Measurements from ENCODE around the gene FUT8. TPM values are rescaled to one million over a fixed set of nuclear protein-coding genes. Genes with fewer than 3 reads are reported as not detected.

The FUT8 gene
- total and polyA plus RNA-seq, 4 donors: 3.4 to 32.3 (median 14.6) TPM

GRCh38 chr14:65783101-65783500 lies 370.6 kb downstream of the FUT8 start:
- WGBS, 2 donors: 60 to 77% methylated on average over 3 of the region's 3 CpGs
- H3K9me3 ChIP-seq (ENCODE audit: control insufficient read depth, low read length): peaks cover 1% of the 10 kb centered on the region
- H3K27ac ChIP-seq (ENCODE audit: low read depth in 1 of 2, low read length in 2 of 2): no peak overlapping the region
- H3K36me3 ChIP-seq (ENCODE audit: control insufficient read depth in 1 of 2, insufficient read depth in 2 of 2, low read length in 1 of 2): no peaks in the 10 kb centered on the region
- intact Hi-C loops (cut with DNase I): no loop called here
- ATAC-seq (ENCODE audit: low FRiP score) (no peak), DNase-seq (no peak)
- H3K4me1 ChIP-seq (ENCODE audit: control insufficient read depth in 1 of 2, insufficient read depth in 2 of 2, low read length in 2 of 2): no peaks in the 10 kb centered on the region
- peaks cover 0 to 2% of the 10 kb centered on the region in 2 donors for H3K27me3 ChIP-seq (ENCODE audit: control insufficient read depth in 1 of 2, insufficient read depth in 2 of 2, low read length in 1 of 2)
- no peak overlapping the region for H3K4me3 ChIP-seq (ENCODE audit: low read length in 2 of 2)

GRCh38 chr14:65783576-65783975 lies 371.0 kb downstream of the FUT8 start:
- Histone ChIP-seq H3K4me1 (ENCODE audit: control insufficient read depth in 1 of 2, insufficient read depth in 2 of 2, low read length in 2 of 2) (no peaks in the 10 kb centered on the region), H3K36me3 (ENCODE audit: control insufficient read depth in 1 of 2, insufficient read depth in 2 of 2, low read length in 1 of 2) (no peaks in the 10 kb centered on the region), H3K9me3 (ENCODE audit: control insufficient read depth, low read length) (peaks cover 1% of the 10 kb centered on the region), H3K27ac (ENCODE audit: low read depth in 1 of 2, low read length in 2 of 2) (no peak overlapping the region), H3K27me3 (ENCODE audit: control insufficient read depth in 1 of 2, insufficient read depth in 2 of 2, low read length in 1 of 2) (peaks cover 0 to 2% of the 10 kb centered on the region in 2 donors), H3K4me3 (ENCODE audit: low read length in 2 of 2) (no peak overlapping the region)
- ATAC-seq (ENCODE audit: low FRiP score): no peak
- WGBS, 2 donors: 4 to 15% methylated on average over 1 of the region's 1 CpG
- no peak for DNase-seq
- intact Hi-C loops (cut with DNase I): no loop called here

DNA sequence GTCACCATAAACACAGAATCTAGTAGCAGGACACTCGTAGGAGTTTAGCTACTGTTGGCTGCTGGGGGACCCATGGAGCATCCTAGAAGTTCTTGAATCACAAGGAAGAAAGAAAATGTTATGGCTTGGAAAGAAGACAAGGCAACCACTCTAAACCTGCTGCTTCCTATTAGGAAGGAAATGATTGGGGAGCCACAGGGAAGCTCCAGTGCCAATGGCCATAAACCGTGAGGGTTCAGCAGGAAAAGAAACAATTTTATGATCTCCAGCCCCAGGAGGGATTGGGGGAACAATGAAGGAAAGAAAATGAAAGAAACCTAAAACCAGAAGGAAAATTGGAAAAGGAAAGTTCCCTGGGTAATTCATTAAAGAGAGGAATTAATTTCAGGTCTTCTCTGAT lies 372.0 kb downstream of the FUT8 start:
- no peak overlapping the region for H3K27ac ChIP-seq (ENCODE audit: low read depth in 1 of 2, low read length in 2 of 2)
- no peaks in the 10 kb centered on the region for H3K4me1 ChIP-seq (ENCODE audit: control insufficient read depth in 1 of 2, insufficient read depth in 2 of 2, low read length in 2 of 2)
- no peak overlapping the region for H3K4me3 ChIP-seq (ENCODE audit: low read length in 2 of 2)
- intact Hi-C loops (cut with DNase I): no loop called here
- peaks cover 1% of the 10 kb centered on the region for H3K9me3 ChIP-seq (ENCODE audit: control insufficient read depth, low read length)
- H3K36me3 ChIP-seq (ENCODE audit: control insufficient read depth in 1 of 2, insufficient read depth in 2 of 2, low read length in 1 of 2): no peaks in the 10 kb centered on the region
- DNase-seq: no peak
- H3K27me3 ChIP-seq (ENCODE audit: control insufficient read depth in 1 of 2, insufficient read depth in 2 of 2, low read length in 1 of 2): peaks cover 0 to 2% of the 10 kb centered on the region in 2 donors
- ATAC-seq (ENCODE audit: low FRiP score): no peak
- WGBS, 2 donors: 92 to 93% methylated on average over 2 of the region's 2 CpGs

DNA sequence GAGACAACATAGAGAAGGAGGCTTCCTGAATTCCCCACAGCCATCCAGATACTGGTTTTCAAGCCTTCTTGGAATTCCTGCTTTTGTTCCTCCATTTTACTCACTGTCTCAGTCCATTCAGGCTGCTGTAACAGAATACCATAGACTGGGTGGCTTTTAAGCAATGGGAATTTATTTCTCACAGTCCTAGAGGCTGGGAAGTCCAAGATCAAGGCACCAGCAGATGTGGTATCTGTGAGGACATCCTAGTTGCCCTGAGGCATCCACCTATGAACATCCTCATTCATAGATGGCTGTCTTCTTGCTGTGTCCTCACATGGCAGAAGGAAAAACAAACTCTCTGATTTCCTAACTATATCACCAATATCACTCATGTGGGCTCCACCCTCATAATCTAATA lies 374.9 kb downstream of the FUT8 start:
- Histone ChIP-seq H3K36me3 (ENCODE audit: control insufficient read depth in 1 of 2, insufficient read depth in 2 of 2, low read length in 1 of 2) (no peaks in the 10 kb centered on the region), H3K9me3 (ENCODE audit: control insufficient read depth, low read length) (no peaks in the 10 kb centered on the region), H3K4me1 (ENCODE audit: control insufficient read depth in 1 of 2, insufficient read depth in 2 of 2, low read length in 2 of 2) (no peaks in the 10 kb centered on the region), H3K27me3 (ENCODE audit: control insufficient read depth in 1 of 2, insufficient read depth in 2 of 2, low read length in 1 of 2) (no peaks in the 10 kb centered on the region), H3K4me3 (ENCODE audit: low read length in 2 of 2) (no peak overlapping the region), H3K27ac (ENCODE audit: low read depth in 1 of 2, low read length in 2 of 2) (no peak overlapping the region)
- DNase-seq (no peak), ATAC-seq (ENCODE audit: low FRiP score) (no peak)
- intact Hi-C loops (cut with DNase I): no loop called here

- Histone ChIP-seq H3K4me3 (ENCODE audit: low read length in 2 of 2) (no peak overlapping the region), H3K27me3 (ENCODE audit: control insufficient read depth in 1 of 2, insufficient read depth in 2 of 2, low read length in 1 of 2) (no peaks in the 10 kb centered on the region), H3K36me3 (ENCODE audit: control insufficient read depth in 1 of 2, insufficient read depth in 2 of 2, low read length in 1 of 2) (no peaks in the 10 kb centered on the region), H3K4me1 (ENCODE audit: control insufficient read depth in 1 of 2, insufficient read depth in 2 of 2, low read length in 2 of 2) (no peaks in the 10 kb centered on the region), H3K9me3 (ENCODE audit: control insufficient read depth, low read length) (no peaks in the 10 kb centered on the region), H3K27ac (ENCODE audit: low read depth in 1 of 2, low read length in 2 of 2) (no peak overlapping the region)
- intact Hi-C loops (cut with DNase I): no loop called here
- no peak for ATAC-seq (ENCODE audit: low FRiP score)
- DNase-seq: no peak
- 73 to 82% methylated on average over 5 of the region's 5 CpGs for WGBS, 2 donors
Measured at GRCh38 chr14:65788876-65789275, 376.3 kb downstream of the FUT8 start.

GRCh38 chr14:65789363-65789762 lies 376.8 kb downstream of the FUT8 start:
- Histone ChIP-seq H3K4me1 (ENCODE audit: control insufficient read depth in 1 of 2, insufficient read depth in 2 of 2, low read length in 2 of 2) (no peaks in the 10 kb centered on the region), H3K36me3 (ENCODE audit: control insufficient read depth in 1 of 2, insufficient read depth in 2 of 2, low read length in 1 of 2) (no peaks in the 10 kb centered on the region), H3K4me3 (ENCODE audit: low read length in 2 of 2) (no peak overlapping the region), H3K27me3 (ENCODE audit: control insufficient read depth in 1 of 2, insufficient read depth in 2 of 2, low read length in 1 of 2) (no peaks in the 10 kb centered on the region), H3K27ac (ENCODE audit: low read depth in 1 of 2, low read length in 2 of 2) (no peak overlapping the region), H3K9me3 (ENCODE audit: control insufficient read depth, low read length) (no peaks in the 10 kb centered on the region)
- no peak for ATAC-seq (ENCODE audit: low FRiP score)
- WGBS, 2 donors: 41 to 63% methylated on average over 14 of the region's 14 CpGs
- intact Hi-C loops (cut with DNase I): no loop called here
- DNase-seq: no peak

DNA sequence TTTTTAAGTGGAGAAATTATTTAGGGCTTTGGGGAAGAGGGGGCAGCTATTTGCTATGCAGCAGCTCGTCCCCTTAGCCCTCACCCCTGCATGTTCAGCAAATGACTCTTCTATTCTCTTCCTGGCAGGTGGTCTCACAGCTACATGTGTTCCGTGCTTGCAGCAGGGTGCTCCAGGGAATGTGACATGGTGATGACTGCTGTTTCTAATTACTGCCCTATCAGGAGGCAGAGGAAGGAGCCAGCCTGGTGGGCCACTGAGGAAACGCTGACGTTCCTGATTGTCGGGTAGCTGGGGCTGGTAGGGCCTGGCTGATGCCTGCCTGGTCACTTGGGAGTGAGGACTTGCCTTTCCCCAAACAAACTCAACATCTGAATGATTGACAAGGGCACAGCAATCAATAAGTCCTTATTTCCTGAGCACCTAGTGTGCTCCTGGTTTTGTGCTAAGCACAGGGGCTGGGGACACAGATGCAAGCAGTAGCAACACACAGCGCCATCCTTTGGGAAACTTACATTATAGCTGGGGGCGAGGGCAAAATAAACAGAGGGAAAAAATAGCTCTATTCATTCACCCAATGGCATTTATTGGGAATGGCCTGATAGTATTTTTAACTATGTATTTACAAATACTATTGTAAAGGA lies 377.8 kb downstream of the FUT8 start:
- Histone ChIP-seq H3K4me1 (ENCODE audit: control insufficient read depth in 1 of 2, insufficient read depth in 2 of 2, low read length in 2 of 2) (no peaks in the 10 kb centered on the region), H3K9me3 (ENCODE audit: control insufficient read depth, low read length) (no peaks in the 10 kb centered on the region), H3K27me3 (ENCODE audit: control insufficient read depth in 1 of 2, insufficient read depth in 2 of 2, low read length in 1 of 2) (no peaks in the 10 kb centered on the region), H3K27ac (ENCODE audit: low read depth in 1 of 2, low read length in 2 of 2) (no peak overlapping the region), H3K36me3 (ENCODE audit: control insufficient read depth in 1 of 2, insufficient read depth in 2 of 2, low read length in 1 of 2) (no peaks in the 10 kb centered on the region), H3K4me3 (ENCODE audit: low read length in 2 of 2) (no peak overlapping the region)
- ATAC-seq (ENCODE audit: low FRiP score): no peak
- WGBS, 2 donors: 47 to 50% methylated on average over 7 of the region's 7 CpGs
- intact Hi-C loops (cut with DNase I): no loop called here
- no peak for DNase-seq

DNA sequence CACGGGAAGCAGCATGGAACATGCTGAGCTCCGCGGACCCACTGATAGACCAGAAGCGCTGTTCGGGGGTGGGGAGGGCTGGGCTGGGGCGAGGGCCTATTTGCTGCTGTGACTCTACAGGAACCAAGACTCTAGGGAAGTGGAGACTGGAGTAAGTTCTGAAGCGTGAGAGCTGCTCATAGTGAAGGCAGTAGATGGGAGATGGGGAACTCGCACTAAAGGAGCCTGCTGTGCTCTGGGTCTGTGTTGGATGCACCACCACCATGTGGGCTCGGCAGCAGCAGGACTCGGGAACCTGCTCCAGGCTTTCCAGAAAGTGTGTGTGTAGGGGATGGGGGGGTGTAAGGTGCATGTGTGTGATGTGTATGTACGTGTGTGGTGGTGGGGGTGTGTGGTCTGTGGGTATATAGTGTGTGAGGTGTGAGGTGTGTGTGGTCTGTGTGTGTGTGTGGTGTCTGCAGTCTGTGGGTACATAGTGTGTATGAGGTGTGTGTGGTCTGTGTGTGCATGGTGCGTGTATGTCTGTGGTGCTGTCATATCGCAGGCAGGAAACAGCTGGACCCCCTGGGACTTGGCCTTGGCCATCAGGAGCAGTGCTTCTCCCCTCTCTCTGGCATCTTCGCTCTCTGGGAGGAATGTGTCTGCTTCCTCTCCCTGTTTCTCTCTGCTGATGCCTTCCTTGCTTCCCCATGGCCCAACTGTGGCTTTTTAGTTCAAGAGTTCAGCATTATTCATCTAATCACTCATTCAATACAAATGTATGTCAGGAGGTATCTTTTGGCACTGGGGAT lies 378.9 kb downstream of the FUT8 start:
- WGBS, 2 donors: 55 to 61% methylated on average over 14 of the region's 14 CpGs
- intact Hi-C loops (cut with DNase I): no loop called here
- Histone ChIP-seq H3K9me3 (ENCODE audit: control insufficient read depth, low read length) (no peaks in the 10 kb centered on the region), H3K4me3 (ENCODE audit: low read length in 2 of 2) (no peak overlapping the region), H3K36me3 (ENCODE audit: control insufficient read depth in 1 of 2, insufficient read depth in 2 of 2, low read length in 1 of 2) (no peaks in the 10 kb centered on the region), H3K4me1 (ENCODE audit: control insufficient read depth in 1 of 2, insufficient read depth in 2 of 2, low read length in 2 of 2) (no peaks in the 10 kb centered on the region), H3K27me3 (ENCODE audit: control insufficient read depth in 1 of 2, insufficient read depth in 2 of 2, low read length in 1 of 2) (no peaks in the 10 kb centered on the region), H3K27ac (ENCODE audit: low read depth in 1 of 2, low read length in 2 of 2) (no peak overlapping the region)
- DNase-seq (no peak), ATAC-seq (ENCODE audit: low FRiP score) (no peak)

Data from aorta (tissue), 5 donors.